Activated CD8-positive, alpha-beta T cell treated with anti-CD3 and anti-CD28 coated beads for 36 hours (primary cell): ENCODE measurements around the gene MYO1D. TPM values are rescaled to one million over a fixed set of nuclear protein-coding genes. Genes with fewer than 3 reads are reported as not detected.

Experiments used
- ATAC-seq: fragments of 200-7000 bp; cut with Tn5 transposase; one replicate; pipeline ENCODE4 v1.10.0; 2021; ENCODE audit warnings: mild to moderate bottlenecking, moderate library complexity
- CTCF ChIA-PET: fragments of 350-600 bp; sonication (Branson Sonifier 250); formaldehyde crosslinking; loops from one replicate; lab custom pipeline; 2021; ENCODE audit warnings: antibody characterized with exemption; lab: Charles Lee
- POLR2A ChIA-PET: fragments of 350-600 bp; sonication (Branson Sonifier 250); formaldehyde crosslinking; loops from one replicate; lab custom pipeline; 2021; ENCODE audit warnings: antibody characterized with exemption; lab: Charles Lee
- DNase-seq: peaks from one replicate; pipeline ENCODE4 v3.0.0-alpha.2; 2020
- H3K27ac Mint-ChIP-seq: one replicate; pipeline ENCODE4 v1.8.0; 2021; ENCODE audit warnings: mild to moderate bottlenecking, mixed read lengths
- H3K27me3 Mint-ChIP-seq: one replicate; pipeline ENCODE4 v1.8.0; 2021; ENCODE audit warnings: mixed read lengths
- H3K36me3 Mint-ChIP-seq: one replicate; pipeline ENCODE4 v1.8.0; 2021; ENCODE audit warnings: low read depth, mixed read lengths
- H3K4me1 Mint-ChIP-seq: one replicate; pipeline ENCODE4 v1.8.0; 2021; ENCODE audit warnings: low read depth, mixed read lengths
- H3K4me3 Mint-ChIP-seq: one replicate; pipeline ENCODE4 v1.8.0; 2021; ENCODE audit warnings: mild to moderate bottlenecking, moderate library complexity, mixed read lengths
- H3K9me3 Mint-ChIP-seq: one replicate; pipeline ENCODE4 v1.8.0; 2021; ENCODE audit warnings: mixed read lengths
- intact Hi-C: fragments of 100-400 bp; cut with micrococcal nuclease; formaldehyde crosslinking; loops from one replicate; pipeline ENCODE4 v1.10.0; 2022
- total RNA-seq, 2 experiments: library from RNA; stranded (reverse); gene quantifications; one replicate each; pipeline ENCODE4 v1.2.3, GENCODE V29; 2021
- TF ChIP-seq, protein P1 (sequence below): fragments of 200-600 bp; IDR thresholded peaks from one replicate; pipeline ENCODE4 v1.8.0; 2022; ENCODE audit warnings: antibody characterized with exemption, mild to moderate bottlenecking

The MYO1D gene
- total RNA-seq, 2 experiments from 2014 or later: 8.3 to 9.2 TPM

DNA sequence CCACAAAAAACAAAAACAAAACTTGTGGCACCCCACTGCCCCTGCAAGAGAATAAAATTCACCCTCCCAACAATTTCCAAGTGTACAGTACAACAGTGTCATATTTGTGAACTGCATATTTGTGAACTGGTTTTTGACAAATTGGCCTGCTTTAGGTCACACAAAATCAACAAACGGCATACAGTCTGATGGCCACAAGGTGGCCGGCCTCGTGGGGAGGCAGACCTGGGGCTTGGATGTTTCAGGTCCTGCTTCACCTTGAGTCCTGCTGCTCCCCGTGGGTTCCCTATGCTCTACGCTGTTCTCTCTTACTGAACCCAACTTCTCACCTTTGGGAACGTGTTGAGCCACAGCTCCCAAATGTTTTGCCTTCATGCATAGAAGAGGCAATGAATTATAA lies 287.9 kb downstream of the MYO1D start:
- ATAC-seq (no peak), DNase-seq (no peak)
- H3K4me1 Mint-ChIP-seq: no peaks in the 10 kb centered on the region
- CTCF ChIA-PET: interaction anchor here (1.0 to 1.5 kb wide), 5 partner anchors 12 to 127 kb away, joined by 3 to 4 read pairs (median 3); no protein-coding TSS in a partner anchor
- no peak overlapping the region for H3K4me3 Mint-ChIP-seq
- no peaks in the 10 kb centered on the region for H3K27me3 Mint-ChIP-seq
- H3K9me3 Mint-ChIP-seq: no peaks in the 10 kb centered on the region
- intact Hi-C loops: no loop called here
- TF ChIP-seq, protein P1, sequence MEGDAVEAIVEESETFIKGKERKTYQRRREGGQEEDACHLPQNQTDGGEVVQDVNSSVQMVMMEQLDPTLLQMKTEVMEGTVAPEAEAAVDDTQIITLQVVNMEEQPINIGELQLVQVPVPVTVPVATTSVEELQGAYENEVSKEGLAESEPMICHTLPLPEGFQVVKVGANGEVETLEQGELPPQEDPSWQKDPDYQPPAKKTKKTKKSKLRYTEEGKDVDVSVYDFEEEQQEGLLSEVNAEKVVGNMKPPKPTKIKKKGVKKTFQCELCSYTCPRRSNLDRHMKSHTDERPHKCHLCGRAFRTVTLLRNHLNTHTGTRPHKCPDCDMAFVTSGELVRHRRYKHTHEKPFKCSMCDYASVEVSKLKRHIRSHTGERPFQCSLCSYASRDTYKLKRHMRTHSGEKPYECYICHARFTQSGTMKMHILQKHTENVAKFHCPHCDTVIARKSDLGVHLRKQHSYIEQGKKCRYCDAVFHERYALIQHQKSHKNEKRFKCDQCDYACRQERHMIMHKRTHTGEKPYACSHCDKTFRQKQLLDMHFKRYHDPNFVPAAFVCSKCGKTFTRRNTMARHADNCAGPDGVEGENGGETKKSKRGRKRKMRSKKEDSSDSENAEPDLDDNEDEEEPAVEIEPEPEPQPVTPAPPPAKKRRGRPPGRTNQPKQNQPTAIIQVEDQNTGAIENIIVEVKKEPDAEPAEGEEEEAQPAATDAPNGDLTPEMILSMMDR: peak; percentile 14
- POLR2A ChIA-PET: no interaction called here
- H3K27ac Mint-ChIP-seq: no peak overlapping the region
- H3K36me3 Mint-ChIP-seq: no peaks in the 10 kb centered on the region

DNA sequence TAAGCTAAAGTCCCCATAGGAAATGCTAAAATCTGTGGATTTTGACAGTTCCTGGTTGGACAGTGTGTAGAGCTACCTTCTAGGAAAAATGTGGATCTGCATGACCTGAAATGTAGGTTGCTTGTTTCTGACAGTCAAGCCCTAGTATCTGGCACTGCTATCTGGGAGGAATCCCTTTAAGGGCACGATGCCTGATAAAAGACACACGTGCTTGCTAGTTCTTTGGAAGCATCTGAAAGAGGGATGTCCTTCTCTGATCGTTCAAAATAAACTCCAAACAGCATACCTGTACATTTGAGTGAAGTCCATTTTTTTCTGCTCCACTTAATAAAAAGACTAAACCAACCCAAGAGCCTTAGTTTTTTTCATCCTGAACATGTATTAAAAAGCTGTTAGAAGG lies 288.8 kb downstream of the MYO1D start:
- Mint-ChIP-seq H3K4me1 (no peaks in the 10 kb centered on the region), H3K9me3 (peaks cover 4% of the 10 kb centered on the region), H3K27me3 (no peaks in the 10 kb centered on the region), H3K4me3 (no peak overlapping the region), H3K36me3 (no peaks in the 10 kb centered on the region), H3K27ac (no peak overlapping the region)
- ChIA-PET CTCF (interaction anchor here (1.0 to 1.5 kb wide), 3 partner anchors 16 to 126 kb away, joined by 3 to 5 read pairs (median 3); no protein-coding TSS in a partner anchor), POLR2A (interaction anchor here (0.7 kb wide), 1 partner anchor 12 kb away, joined by 3 read pairs; no protein-coding TSS in a partner anchor)
- intact Hi-C loops: no loop called here
- TF ChIP-seq, protein P1: no peak
- DNase-seq (no peak), ATAC-seq (no peak)

DNA sequence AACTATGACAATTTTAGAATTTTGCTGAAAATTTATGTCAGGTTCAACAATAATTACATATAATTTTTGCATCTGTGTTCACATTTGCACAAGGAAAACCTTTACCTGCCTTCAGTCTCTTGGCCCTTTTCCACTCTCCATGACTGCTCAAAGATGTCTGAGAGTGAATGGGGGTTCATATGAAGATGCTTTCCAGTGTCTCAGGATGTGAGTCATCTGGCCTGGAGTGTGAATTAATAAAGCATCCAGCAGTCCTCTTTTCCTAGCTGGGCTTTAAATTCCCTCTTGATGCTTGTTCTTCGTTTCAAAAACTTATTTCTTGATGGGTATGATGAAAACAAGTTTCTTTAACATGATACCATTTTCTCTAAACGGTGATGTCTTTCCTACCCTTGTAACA lies 290.3 kb downstream of the MYO1D start:
- POLR2A ChIA-PET: no interaction called here
- intact Hi-C loops: no loop called here
- H3K4me3 Mint-ChIP-seq: no peak overlapping the region
- H3K4me1 Mint-ChIP-seq: no peaks in the 10 kb centered on the region
- ATAC-seq (no peak), DNase-seq (no peak)
- no peaks in the 10 kb centered on the region for H3K27me3 Mint-ChIP-seq
- TF ChIP-seq, protein P1: no peak
- H3K27ac Mint-ChIP-seq: no peak overlapping the region
- CTCF ChIA-PET: interaction anchor here (1.7 kb wide), 1 partner anchor 125 kb away, joined by 6 read pairs; no protein-coding TSS in a partner anchor
- peaks cover 7% of the 10 kb centered on the region for H3K9me3 Mint-ChIP-seq
- H3K36me3 Mint-ChIP-seq: peaks cover 3% of the 10 kb centered on the region

DNA sequence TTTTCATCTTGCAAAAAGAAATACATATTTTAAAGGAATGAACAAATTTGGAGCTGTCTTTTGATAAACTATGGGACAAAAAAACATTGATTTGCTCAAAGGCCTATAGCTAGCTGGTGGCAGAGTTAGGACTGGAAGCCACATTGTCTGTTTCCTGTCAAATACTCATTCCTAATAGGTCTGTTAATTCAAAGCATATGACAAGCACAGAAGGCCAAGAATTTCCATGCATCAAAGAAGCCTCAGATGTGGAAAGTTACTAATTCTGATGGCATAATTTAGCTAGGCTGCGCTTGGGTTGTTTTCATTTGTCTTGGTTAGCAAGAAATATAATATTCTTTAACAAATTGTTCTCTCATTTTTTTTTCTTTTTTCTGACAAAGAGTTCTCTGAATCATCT lies 292.1 kb downstream of the MYO1D start:
- no peaks in the 10 kb centered on the region for H3K27me3 Mint-ChIP-seq
- H3K4me3 Mint-ChIP-seq: no peak overlapping the region
- intact Hi-C loops: no loop called here
- no peak overlapping the region for H3K27ac Mint-ChIP-seq
- ChIA-PET CTCF (interaction anchor here (1.3 to 1.7 kb wide), 3 partner anchors 26 to 123 kb away, joined by 3 to 6 read pairs (median 4); no protein-coding TSS in a partner anchor), POLR2A (no interaction called here)
- TF ChIP-seq, protein P1: no peak
- H3K36me3 Mint-ChIP-seq: peaks cover 5% of the 10 kb centered on the region
- H3K4me1 Mint-ChIP-seq: no peaks in the 10 kb centered on the region
- ATAC-seq (no peak), DNase-seq (no peak)
- peaks cover 16% of the 10 kb centered on the region for H3K9me3 Mint-ChIP-seq

- POLR2A ChIA-PET: interaction anchor here (0.8 kb wide), 1 partner anchor 33 kb away, joined by 3 read pairs; no protein-coding TSS in a partner anchor
- Mint-ChIP-seq H3K27ac (no peak overlapping the region), H3K4me1 (no peaks in the 10 kb centered on the region), H3K4me3 (no peak overlapping the region), H3K27me3 (no peaks in the 10 kb centered on the region), H3K9me3 (peaks cover 16% of the 10 kb centered on the region), H3K36me3 (peaks cover 5% of the 10 kb centered on the region)
- TF ChIP-seq, protein P1: no peak
- CTCF ChIA-PET: no interaction called here
- ATAC-seq (no peak), DNase-seq (no peak)
- intact Hi-C loops: no loop called here
Measured at GRCh38 chr17:32583053-32583452, 293.9 kb downstream of the MYO1D start.
